Ectodermal cell (in vitro differentiated cells): Measurements from ENCODE around the gene ERN2.

Experiments used
- H3K27ac ChIP-seq: 2 replicates; pipeline ENCODE4 v1.7.0; 2013; ENCODE audit warnings: mild to moderate bottlenecking, low read depth, low read length; ENCODE audit not compliant: insufficient read depth, poor library complexity, severe bottlenecking
- H3K27me3 ChIP-seq: 2 replicates; pipeline ENCODE4 v1.7.0; 2013; ENCODE audit warnings: mild to moderate bottlenecking, low read length; ENCODE audit not compliant: insufficient read depth, control insufficient read depth, poor library complexity, severe bottlenecking
- H3K36me3 ChIP-seq: one replicate; pipeline ENCODE4 v1.7.0; 2013; ENCODE audit warnings: low read length; ENCODE audit not compliant: control insufficient read depth, insufficient read depth
- H3K4me1 ChIP-seq: one replicate; pipeline ENCODE4 v1.7.0; 2013; ENCODE audit warnings: low read length; ENCODE audit not compliant: control insufficient read depth, insufficient read depth
- H3K4me3 ChIP-seq: 2 replicates; pipeline ENCODE4 v1.7.0; 2013; ENCODE audit warnings: low read depth, low read length, control low read depth; ENCODE audit not compliant: insufficient read depth
- H3K9me3 ChIP-seq: 2 replicates; pipeline ENCODE4 v1.7.0; 2013; ENCODE audit warnings: mild to moderate bottlenecking, low read length, moderate library complexity; ENCODE audit not compliant: control insufficient read depth
- WGBS, 2 experiments: methylation state at CpG; one replicate each; pipeline ENCODE4 v1.1.7; 2013; ENCODE audit warnings: missing lambda C conversion rate in 2 of 2; 5-methylcytosine and 5-hydroxymethylcytosine counted together

Gene ERN2

GRCh38 chr16:23640931-23641765 is 71.9 kb downstream of the ERN2 start, which contains the start of the genes DCTN5 and PALB2:
DCTN5 (plus strand) TSS chr16:23641466; CDS start chr16:23641543, 77 bp downstream.
PALB2 (minus strand) TSS chr16:23641310; CDS start chr16:23641157, 153 bp downstream.
- peak within 1 kb of the TSS; percentile 72 for H3K27ac ChIP-seq
- H3K36me3 ChIP-seq, result peaks cover 18% of the 10 kb centered on the region
- no peaks in the 10 kb centered on the region for H3K9me3 ChIP-seq
- no peaks in the 10 kb centered on the region for H3K27me3 ChIP-seq
- peak within 1 kb of the TSS; percentile 78 for H3K4me3 ChIP-seq
- H3K4me1 ChIP-seq, result no peaks in the 10 kb centered on the region
- 0% methylated on average over 64 of the region's 64 CpGs for WGBS, 2 experiments

- H3K36me3 ChIP-seq, result peaks cover 12% of the 10 kb centered on the region
- H3K9me3 ChIP-seq, result no peaks in the 10 kb centered on the region
- H3K27ac ChIP-seq, result peak overlapping the region; percentile 72
- H3K4me3 ChIP-seq, result peak overlapping the region; percentile 78
- H3K4me1 ChIP-seq, result no peaks in the 10 kb centered on the region
- WGBS, 2 experiments, result 0 to 1% methylated on average over 2 to 4 of the region's 8 CpGs
- no peaks in the 10 kb centered on the region for H3K27me3 ChIP-seq
These were observed 72.4 kb downstream of the ERN2 start for GRCh38 chr16:23640615-23640930.
